Naive thymus-derived CD4-positive, alpha-beta T cell (primary cell): ENCODE measurements around the gene RABGAP1. TPM values are rescaled to one million over a fixed set of nuclear protein-coding genes. Genes with fewer than 3 reads are reported as not detected.

ENCODE experiments used
- ATAC-seq: fragments of 150-1000 bp; cut with Tn5 transposase; 2 replicates; pipeline ENCODE4 v1.10.0; 2021; ENCODE audit warnings: mild to moderate bottlenecking, moderate library complexity
- CTCF ChIA-PET: fragments of 350-600 bp; sonication (Branson Sonifier 250); formaldehyde crosslinking; loops from one replicate; lab custom pipeline; 2021; ENCODE audit warnings: antibody characterized with exemption; lab: Charles Lee
- POLR2A ChIA-PET: fragments of 350-600 bp; sonication (Branson Sonifier 250); formaldehyde crosslinking; loops from one replicate; lab custom pipeline; 2021; ENCODE audit warnings: antibody characterized with exemption, inconsistent platforms; lab: Charles Lee
- DNase-seq, 9 donors: peaks; one replicate each; pipeline versions ENCODE4 v3.0.0 to v3.0.0-alpha.2; 2020 to 2022; ENCODE audit warnings: mixed read lengths in 1 of 9
- H3K27ac ChIP-seq: one replicate; pipeline ENCODE4 v1.7.0; 2013; ENCODE audit warnings: mild to moderate bottlenecking, low read depth, low read length, moderate library complexity
- H3K27me3 ChIP-seq, 2 donors: one replicate each; pipeline ENCODE4 v1.7.0; 2013; ENCODE audit warnings: low read length in 2 of 2, mild to moderate bottlenecking in 2 of 2, moderate library complexity in 2 of 2; ENCODE audit not compliant: control insufficient read depth in 2 of 2, insufficient read depth in 2 of 2
- H3K36me3 ChIP-seq, 3 experiments: 1 replicate in 2 of 3; 2 replicates in 1 of 3; pipeline ENCODE4 v1.7.0; 2013; ENCODE audit warnings: low read length in 3 of 3, mild to moderate bottlenecking in 3 of 3, moderate library complexity in 1 of 3; ENCODE audit not compliant: insufficient read depth in 3 of 3, control insufficient read depth in 2 of 3
- H3K4me1 ChIP-seq, 2 donors: one replicate each; pipeline ENCODE4 v1.7.0; 2013; ENCODE audit warnings: low read length in 2 of 2, mild to moderate bottlenecking in 2 of 2, moderate library complexity in 1 of 2; ENCODE audit not compliant: control insufficient read depth in 2 of 2, insufficient read depth in 2 of 2
- H3K4me3 ChIP-seq: 2 replicates; pipeline ENCODE4 v1.7.0; 2013; ENCODE audit warnings: mild to moderate bottlenecking, low read length
- H3K9me3 ChIP-seq, 3 experiments: 1 replicate in 2 of 3; 2 replicates in 1 of 3; pipeline ENCODE4 v1.7.0; 2013; ENCODE audit warnings: low read length in 3 of 3; ENCODE audit not compliant: control insufficient read depth in 2 of 3
- H3K27ac Mint-ChIP-seq, 9 donors: one replicate each; pipeline ENCODE4 v1.8.0; 2020 to 2022; ENCODE audit warnings: mixed read lengths in 9 of 9, mild to moderate bottlenecking in 8 of 9, moderate library complexity in 5 of 9, inconsistent platforms in 2 of 9
- H3K27me3 Mint-ChIP-seq, 5 donors: one replicate each; pipeline ENCODE4 v1.8.0; 2021 to 2022; ENCODE audit warnings: mixed read lengths in 5 of 5, mild to moderate bottlenecking in 1 of 5
- H3K36me3 Mint-ChIP-seq, 5 donors: one replicate each; pipeline ENCODE4 v1.8.0; 2020 to 2022; ENCODE audit warnings: mixed read lengths in 5 of 5, mild to moderate bottlenecking in 3 of 5, inconsistent platforms in 1 of 5
- H3K4me1 Mint-ChIP-seq, 7 donors: one replicate each; pipeline ENCODE4 v1.8.0; 2020 to 2022; ENCODE audit warnings: mixed read lengths in 7 of 7, mild to moderate bottlenecking in 3 of 7, inconsistent platforms in 1 of 7
- H3K4me3 Mint-ChIP-seq, 10 donors: one replicate each; pipeline ENCODE4 v1.8.0; 2020 to 2022; ENCODE audit warnings: mild to moderate bottlenecking in 10 of 10, mixed read lengths in 10 of 10, moderate library complexity in 6 of 10, inconsistent platforms in 2 of 10
- H3K9me3 Mint-ChIP-seq, 11 donors: one replicate each; pipeline ENCODE4 v1.8.0; 2020 to 2022; ENCODE audit warnings: mixed read lengths in 11 of 11, mild to moderate bottlenecking in 4 of 11, inconsistent platforms in 1 of 11, moderate library complexity in 1 of 11
- intact Hi-C, 2 donors: fragments of 100-400 bp; cut with micrococcal nuclease; formaldehyde crosslinking; loops; one replicate each; pipeline ENCODE4 v1.15.1; 2023
- polyA plus RNA-seq, 2 donors: library from polyadenylated mRNA; unstranded; fragments of 300-500 nt; fragmentation: Illumina TruSeq; gene quantifications; one replicate each; pipeline ENCODE4 v1.2.3, GENCODE V29; 2021
- total RNA-seq, 6 experiments: library from RNA in 5 of 6; stranded (reverse) in 5 of 6; gene quantifications; 1 replicate in 5 of 6; 2 replicates in 1 of 6; pipeline ENCODE4 v1.2.3 and lab custom pipeline; 2021 to 2026

The RABGAP1 gene
- total and polyA plus RNA-seq, 7 experiments from 2014 or later, result 25.5 to 45.7 (median 34.1) TPM

DNA sequence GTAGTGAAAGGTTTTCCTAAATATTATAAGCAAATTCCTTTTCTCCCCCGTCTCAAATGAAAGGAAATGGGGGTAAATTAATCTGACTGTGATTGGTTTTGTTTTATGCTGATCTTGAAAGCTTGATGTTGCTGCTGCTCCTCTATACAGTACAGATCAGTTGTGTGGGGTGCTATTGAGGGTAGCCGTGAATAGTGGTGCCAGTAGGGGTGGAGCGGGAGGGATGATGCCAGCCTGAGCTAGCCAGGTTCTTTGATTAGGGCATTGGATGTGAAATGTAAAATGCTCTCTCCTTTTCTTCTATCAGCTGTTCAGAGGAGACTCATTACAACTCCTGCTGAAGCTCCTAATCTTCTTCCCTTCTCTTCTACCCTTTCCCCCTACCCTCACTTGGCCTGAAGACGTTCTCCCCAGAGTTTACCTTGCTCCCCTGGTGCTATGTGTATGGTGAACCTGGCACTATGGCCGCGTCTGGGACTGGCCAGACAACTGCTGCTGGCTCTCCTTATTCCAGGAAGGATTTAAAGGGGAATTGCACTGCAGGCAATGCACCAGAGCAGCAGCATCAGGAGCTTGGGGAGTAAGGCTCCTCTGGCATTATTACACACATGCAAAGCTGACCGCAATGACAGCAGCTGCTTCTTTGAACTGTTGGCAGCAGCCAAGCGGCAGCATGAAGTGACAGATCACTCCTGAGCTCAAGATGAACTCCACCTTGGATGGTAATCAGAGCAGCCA lies 93.2 kb downstream of the RABGAP1 start:
- no peaks in the 10 kb centered on the region for H3K4me1 ChIP-seq
- intact Hi-C loops, result no loop called here
- H3K27ac Mint-ChIP-seq, result no peak overlapping the region
- peaks cover 0 to 20% (median 11%) of the 10 kb centered on the region in 7 donors for H3K4me1 Mint-ChIP-seq
- DNase-seq, result peak in 3 of 9 donors; percentile 1 to 16 (median 3)
- CTCF ChIA-PET, result no interaction called here
- no peaks in the 10 kb centered on the region for H3K9me3 ChIP-seq
- no peak overlapping the region for H3K27ac ChIP-seq
- peaks cover 6 to 40% (median 13%) of the 10 kb centered on the region in 5 donors for H3K36me3 Mint-ChIP-seq
- H3K27me3 Mint-ChIP-seq, result no peaks in the 10 kb centered on the region
- peak; percentile 38 for ATAC-seq
- no peaks in the 10 kb centered on the region for H3K9me3 Mint-ChIP-seq
- peaks cover 0 to 22% (median 0%) of the 10 kb centered on the region in 3 experiments for H3K36me3 ChIP-seq
- POLR2A ChIA-PET, result interaction anchor here (0.6 kb wide), 1 partner anchor 185 kb away, joined by 5 read pairs; no protein-coding TSS in a partner anchor
- no peak overlapping the region for H3K4me3 Mint-ChIP-seq
- H3K27me3 ChIP-seq, result no peaks in the 10 kb centered on the region
- no peak overlapping the region for H3K4me3 ChIP-seq

DNA sequence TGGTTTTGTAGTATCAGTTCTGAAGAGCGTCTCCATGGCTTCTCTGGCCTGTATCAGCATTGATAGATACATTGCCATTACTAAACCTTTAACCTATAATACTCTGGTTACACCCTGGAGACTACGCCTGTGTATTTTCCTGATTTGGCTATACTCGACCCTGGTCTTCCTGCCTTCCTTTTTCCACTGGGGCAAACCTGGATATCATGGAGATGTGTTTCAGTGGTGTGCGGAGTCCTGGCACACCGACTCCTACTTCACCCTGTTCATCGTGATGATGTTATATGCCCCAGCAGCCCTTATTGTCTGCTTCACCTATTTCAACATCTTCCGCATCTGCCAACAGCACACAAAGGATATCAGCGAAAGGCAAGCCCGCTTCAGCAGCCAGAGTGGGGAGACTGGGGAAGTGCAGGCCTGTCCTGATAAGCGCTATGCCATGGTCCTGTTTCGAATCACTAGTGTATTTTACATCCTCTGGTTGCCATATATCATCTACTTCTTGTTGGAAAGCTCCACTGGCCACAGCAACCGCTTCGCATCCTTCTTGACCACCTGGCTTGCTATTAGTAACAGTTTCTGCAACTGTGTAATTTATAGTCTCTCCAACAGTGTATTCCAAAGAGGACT lies 94.2 kb downstream of the RABGAP1 start:
- Mint-ChIP-seq H3K27ac (peak overlapping the region in 2 of 9 donors; percentile 17 to 25), H3K9me3 (no peaks in the 10 kb centered on the region), H3K27me3 (no peaks in the 10 kb centered on the region), H3K36me3 (peaks cover 4 to 38% (median 13%) of the 10 kb centered on the region in 5 donors), H3K4me3 (no peak overlapping the region), H3K4me1 (peaks cover 0 to 20% (median 11%) of the 10 kb centered on the region in 7 donors)
- Histone ChIP-seq H3K27ac (no peak overlapping the region), H3K36me3 (peaks cover 0 to 18% (median 4%) of the 10 kb centered on the region in 3 experiments), H3K4me1 (no peaks in the 10 kb centered on the region), H3K27me3 (no peaks in the 10 kb centered on the region), H3K9me3 (no peaks in the 10 kb centered on the region), H3K4me3 (no peak overlapping the region)
- intact Hi-C loops, result no loop called here
- peak; percentile 51 for ATAC-seq
- ChIA-PET CTCF (interaction anchor here (0.7 kb wide), 1 partner anchor 1515 kb away, joined by 3 read pairs; no protein-coding TSS in a partner anchor), POLR2A (no interaction called here)
- DNase-seq, result no peak

DNA sequence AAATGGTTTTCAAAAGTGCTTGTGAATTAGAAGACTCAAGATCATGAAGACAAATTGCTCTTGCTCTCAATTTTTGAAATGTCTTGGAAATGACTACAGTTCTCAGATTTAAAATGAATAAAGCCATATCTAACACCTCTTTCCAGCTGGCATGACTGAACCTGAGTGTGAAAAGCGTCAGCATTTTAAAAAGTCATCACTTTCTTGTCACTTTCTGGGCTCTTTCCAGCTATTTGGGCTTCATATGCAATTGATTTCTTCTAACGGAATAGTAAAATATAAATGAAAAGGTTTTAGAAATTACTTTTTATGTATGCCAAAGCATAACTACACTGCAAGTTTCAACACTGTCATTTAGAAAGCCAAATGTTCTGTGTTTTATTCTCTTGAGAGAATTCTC lies 95.0 kb downstream of the RABGAP1 start:
- Histone ChIP-seq H3K27me3 (no peaks in the 10 kb centered on the region), H3K27ac (no peak overlapping the region), H3K9me3 (no peaks in the 10 kb centered on the region), H3K4me3 (no peak overlapping the region), H3K36me3 (peaks cover 0 to 18% (median 4%) of the 10 kb centered on the region in 3 experiments), H3K4me1 (no peaks in the 10 kb centered on the region)
- Mint-ChIP-seq H3K9me3 (no peaks in the 10 kb centered on the region), H3K4me1 (peaks cover 0 to 20% (median 11%) of the 10 kb centered on the region in 7 donors), H3K27ac (no peak overlapping the region), H3K27me3 (no peaks in the 10 kb centered on the region), H3K4me3 (no peak overlapping the region), H3K36me3 (peaks cover 4 to 40% (median 17%) of the 10 kb centered on the region in 5 donors)
- intact Hi-C loops, result no loop called here
- no peak for ATAC-seq
- ChIA-PET POLR2A (interaction anchor here (0.5 kb wide), 1 partner anchor 99 kb away, joined by 3 read pairs; no protein-coding TSS in a partner anchor), CTCF (no interaction called here)
- DNase-seq, result no peak

DNA sequence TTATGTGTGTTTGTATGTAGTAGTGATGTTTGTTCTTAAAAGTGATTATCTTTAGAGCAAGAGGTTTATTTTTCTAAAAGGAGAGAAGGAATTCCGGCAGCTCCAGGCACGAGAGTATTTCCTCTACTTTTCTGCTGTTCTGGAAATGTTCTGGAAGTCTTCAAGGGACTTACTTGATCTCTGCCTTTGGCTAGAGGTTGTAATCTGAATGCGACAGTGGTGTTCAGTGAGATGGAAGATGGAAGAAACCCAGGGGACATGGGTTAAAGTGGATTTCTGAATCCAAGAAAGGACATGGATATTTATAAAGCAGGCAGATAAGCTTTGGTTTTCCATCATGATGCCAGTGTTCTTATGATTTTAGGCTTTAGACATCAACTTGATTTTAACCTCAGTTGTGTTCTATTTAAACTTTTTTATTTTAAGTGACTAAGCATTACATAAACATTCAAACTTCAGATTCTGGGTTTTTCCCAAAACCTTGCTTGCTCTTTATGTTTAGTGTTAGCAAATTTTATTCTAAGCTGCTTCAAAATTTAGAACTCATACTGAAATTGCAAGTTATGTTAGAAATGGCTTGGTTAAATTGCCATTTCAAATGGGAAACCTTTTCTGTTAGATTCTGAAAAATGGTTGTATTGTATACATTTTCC lies 96.2 kb downstream of the RABGAP1 start:
- Histone ChIP-seq H3K9me3 (no peaks in the 10 kb centered on the region), H3K4me1 (no peaks in the 10 kb centered on the region), H3K36me3 (peaks cover 0 to 22% (median 4%) of the 10 kb centered on the region in 3 experiments), H3K27ac (no peak overlapping the region), H3K4me3 (no peak overlapping the region), H3K27me3 (no peaks in the 10 kb centered on the region)
- H3K4me1 Mint-ChIP-seq, result peaks cover 0 to 20% (median 10%) of the 10 kb centered on the region in 7 donors
- peak overlapping the region in 1 of 9 donors; percentile 28 for H3K27ac Mint-ChIP-seq
- CTCF ChIA-PET, result no interaction called here
- ATAC-seq (no peak), DNase-seq (no peak)
- H3K9me3 Mint-ChIP-seq, result peaks cover 0 to 1% (median 0%) of the 10 kb centered on the region in 11 donors
- H3K27me3 Mint-ChIP-seq, result no peaks in the 10 kb centered on the region
- peaks cover 7 to 42% (median 26%) of the 10 kb centered on the region in 5 donors for H3K36me3 Mint-ChIP-seq
- intact Hi-C loops, result no loop called here
- H3K4me3 Mint-ChIP-seq, result no peak overlapping the region
- POLR2A ChIA-PET, result no interaction called here

DNA sequence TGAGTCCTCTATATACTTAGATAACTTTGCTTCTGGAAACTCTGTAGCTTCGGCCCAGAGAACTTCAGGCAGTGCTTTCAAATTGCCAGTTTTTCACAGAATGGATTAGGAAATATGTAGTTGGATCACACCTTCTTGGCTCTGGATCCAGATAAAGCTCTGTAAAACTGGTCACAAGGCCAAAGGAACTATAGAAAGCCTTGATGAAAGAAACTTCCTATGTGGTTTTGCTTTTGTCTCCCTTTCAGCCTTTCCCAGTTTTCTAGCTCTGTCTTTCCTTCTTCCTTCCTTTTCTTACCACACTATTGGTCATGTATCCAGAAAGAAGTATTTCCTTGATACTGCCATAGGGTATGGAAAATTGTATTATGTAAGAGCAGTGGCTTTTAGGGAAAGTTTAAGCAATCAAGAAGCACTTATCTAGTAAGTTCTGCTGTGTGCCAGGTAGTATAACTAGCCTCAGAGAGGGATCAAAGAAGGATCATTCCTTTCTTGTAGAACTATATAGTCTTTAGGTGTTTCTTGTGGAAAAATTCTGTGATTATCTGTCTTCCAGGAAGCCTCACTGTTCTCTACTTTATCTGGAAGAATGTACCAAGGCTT lies 98.9 kb downstream of the RABGAP1 start:
- Mint-ChIP-seq H3K4me3 (no peak overlapping the region), H3K27me3 (no peaks in the 10 kb centered on the region), H3K9me3 (peaks cover 0 to 14% (median 3%) of the 10 kb centered on the region in 11 donors), H3K4me1 (peaks cover 0 to 11% (median 0%) of the 10 kb centered on the region in 7 donors), H3K27ac (no peak overlapping the region), H3K36me3 (peaks cover 24 to 56% (median 38%) of the 10 kb centered on the region in 5 donors)
- H3K36me3 ChIP-seq, result peaks cover 0 to 20% (median 4%) of the 10 kb centered on the region in 3 experiments
- H3K4me1 ChIP-seq, result no peaks in the 10 kb centered on the region
- H3K9me3 ChIP-seq, result no peaks in the 10 kb centered on the region
- no peak overlapping the region for H3K27ac ChIP-seq
- H3K27me3 ChIP-seq, result no peaks in the 10 kb centered on the region
- intact Hi-C loops, result no loop called here
- DNase-seq, result no peak
- POLR2A ChIA-PET, result no interaction called here
- no peak for ATAC-seq
- CTCF ChIA-PET, result no interaction called here
- H3K4me3 ChIP-seq, result no peak overlapping the region

DNA sequence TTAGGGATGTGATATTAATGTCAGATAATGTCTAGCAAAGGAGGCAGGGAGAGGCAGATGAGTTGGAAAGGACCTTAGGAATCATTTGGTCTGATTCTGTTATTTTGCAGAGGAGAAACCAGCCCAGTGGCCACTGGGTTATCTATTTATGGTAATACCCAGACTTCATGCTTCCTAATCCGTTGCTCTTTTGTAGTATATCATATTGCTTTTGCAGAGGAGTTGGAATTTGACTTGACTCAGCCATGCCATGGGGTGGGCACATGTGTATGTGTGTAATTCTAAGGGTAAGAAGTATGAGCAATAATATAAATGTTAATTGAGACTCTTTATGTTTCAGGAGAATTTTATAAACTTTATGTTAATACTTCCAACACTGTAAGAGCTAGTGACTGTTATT lies 100.0 kb downstream of the RABGAP1 start:
- Histone ChIP-seq H3K4me1 (no peaks in the 10 kb centered on the region), H3K27me3 (no peaks in the 10 kb centered on the region), H3K27ac (no peak overlapping the region), H3K4me3 (no peak overlapping the region), H3K9me3 (no peaks in the 10 kb centered on the region), H3K36me3 (peaks cover 0 to 9% (median 4%) of the 10 kb centered on the region in 3 experiments)
- H3K27me3 Mint-ChIP-seq, result no peaks in the 10 kb centered on the region
- ChIA-PET POLR2A (no interaction called here), CTCF (no interaction called here)
- no peak overlapping the region for H3K4me3 Mint-ChIP-seq
- H3K9me3 Mint-ChIP-seq, result peaks cover 0 to 14% (median 3%) of the 10 kb centered on the region in 11 donors
- intact Hi-C loops, result no loop called here
- peaks cover 0 to 11% (median 0%) of the 10 kb centered on the region in 7 donors for H3K4me1 Mint-ChIP-seq
- H3K36me3 Mint-ChIP-seq, result peaks cover 19 to 46% (median 30%) of the 10 kb centered on the region in 5 donors
- no peak overlapping the region for H3K27ac Mint-ChIP-seq
- ATAC-seq (no peak), DNase-seq (no peak)
